Gastrocnemius medialis (tissue), 4 donors: ENCODE measurements around the gene POFUT1. TPM values are rescaled to one million over a fixed set of nuclear protein-coding genes. Genes with fewer than 3 reads are reported as not detected.

Experiments
- ATAC-seq, 2 donors: fragments of 150-250 bp; one replicate each; pipeline ENCODE4 v1.9.1; 2016
- DNase-seq, 2 donors: peaks; one replicate each; pipeline ENCODE4 v3.0.0-alpha.2; 2019
- H3K27ac ChIP-seq, 4 donors: fragments of 200-600 bp; sonication (generic); 1 replicate in 1 of 4; 2 replicates in 3 of 4; pipeline ENCODE4 v1.5.1; 2016 to 2018; ENCODE audit warnings: mild to moderate bottlenecking in 2 of 4, moderate library complexity in 1 of 4
- H3K27me3 ChIP-seq, 3 donors: fragments of 200-600 bp; sonication (generic) in 2 of 3; 1 replicate in 1 of 3; 2 replicates in 2 of 3; pipeline versions ENCODE4 v1.5.1 to v1.6.0; 2016 to 2019; ENCODE audit warnings: mild to moderate bottlenecking in 1 of 3, moderate library complexity in 1 of 3
- H3K36me3 ChIP-seq, 2 donors: fragments of 200-600 bp; sonication (generic) in 1 of 2; one replicate each; pipeline ENCODE4 v1.5.1; 2017 to 2018
- H3K4me1 ChIP-seq, 2 donors: fragments of 200-600 bp; sonication (generic) in 1 of 2; one replicate each; pipeline ENCODE4 v1.5.1; 2016 to 2017; ENCODE audit warnings: mild to moderate bottlenecking in 2 of 2
- H3K4me3 ChIP-seq, 4 donors: fragments of 200-600 bp; sonication (generic) in 3 of 4; 1 replicate in 1 of 4; 2 replicates in 3 of 4; pipeline ENCODE4 v1.5.1; 2016 to 2019; ENCODE audit warnings: mild to moderate bottlenecking in 2 of 4
- H3K9me3 ChIP-seq, 3 donors: fragments of 200-600 bp; sonication (generic) in 2 of 3; 1 replicate in 1 of 3; 2 replicates in 2 of 3; pipeline ENCODE4 v1.5.1; 2016 to 2019
- CTCF ChIP-seq, 5 experiments: fragments of 450-650 bp in 3 of 5; fragments of 200-600 bp in 2 of 5; sonication (generic) in 2 of 5; IDR thresholded peaks in 4 of 5; conservative IDR thresholded peaks in 1 of 5; 1 replicate in 4 of 5; 2 replicates in 1 of 5; pipeline ENCODE4 v1.5.1; 2016 to 2019; ENCODE audit warnings: antibody characterized with exemption in 5 of 5, mild to moderate bottlenecking in 3 of 5, moderate library complexity in 3 of 5
- POLR2A ChIP-seq, 2 donors: fragments of 450-650 bp; IDR thresholded peaks; one replicate each; pipeline ENCODE4 v1.6.1; 2017; ENCODE audit warnings: antibody characterized with exemption in 2 of 2, mild to moderate bottlenecking in 2 of 2, moderate library complexity in 2 of 2
- in situ Hi-C, 4 donors: fragments of 200-750 bp; cut with MboI; loops; one replicate each; pipeline versions ENCODE4 v1.15.0 to v1.8.0; 2017; ENCODE audit warnings: low sequenced_read_pairs in 4 of 4
- intact Hi-C: fragments of 100-400 bp; cut with DNase I; formaldehyde crosslinking; loops from one replicate; pipeline ENCODE4 v1.15.1; 2023; ENCODE audit warnings: low total_unique reads
- total RNA-seq, 4 donors: library from RNA; depleted of rRNA; stranded (reverse); fragments of >200 nt; gene quantifications; one replicate each; pipeline versions ENCODE4 v1.1.0 to v1.2.3, GENCODE V29; 2016

The POFUT1 gene
- total RNA-seq, 4 donors from 2014 or later, result 15.3 to 20.7 (median 18.4) TPM

- TF ChIP-seq POLR2A (IDR thresholded peaks at IDR 0.05), result no peak
- no peak for TF ChIP-seq CTCF (IDR thresholded peaks at IDR 0.05 in 4 of 5, conservative IDR thresholded peaks at IDR 0.05 in 1 of 5)
- Histone ChIP-seq H3K27ac (peak overlapping the region; percentile 89 to 97 (median 94)), H3K36me3 (no peaks in the 10 kb centered on the region), H3K9me3 (no peaks in the 10 kb centered on the region), H3K27me3 (no peaks in the 10 kb centered on the region), H3K4me3 (peak overlapping the region; percentile 76 to 97 (median 96)), H3K4me1 (peaks cover 41 to 62% of the 10 kb centered on the region in 2 donors)
- ATAC-seq, result no peak
- DNase-seq, result no peak
- in situ Hi-C loops, result loop anchor here in 1 of 4 donors (10.0 kb wide), 1 partner anchor 94 kb away; no protein-coding TSS in a partner anchor
- intact Hi-C loops, result loop anchor here (5.0 to 10.0 kb wide), 3 partner anchors 51 to 694 kb away; partner anchors contain the start of genes HM13 and KIF3B
Observed at GRCh38 chr20:32208499-32209154, 947 bp downstream of the POFUT1 start.

GRCh38 chr20:32209850-32210605, 2.3 kb downstream of the POFUT1 start:
- TF ChIP-seq CTCF (IDR thresholded peaks at IDR 0.05 in 4 of 5, conservative IDR thresholded peaks at IDR 0.05 in 1 of 5), result no peak
- TF ChIP-seq POLR2A (IDR thresholded peaks at IDR 0.05), result no peak
- Histone ChIP-seq H3K27ac (peak overlapping the region; percentile 89 to 97 (median 94)), H3K27me3 (no peaks in the 10 kb centered on the region), H3K9me3 (no peaks in the 10 kb centered on the region), H3K36me3 (peaks cover 0 to 2% of the 10 kb centered on the region in 2 donors), H3K4me1 (peaks cover 27 to 48% of the 10 kb centered on the region in 2 donors), H3K4me3 (no peak overlapping the region)
- in situ Hi-C loops, result loop anchor here in 1 of 4 donors (10.0 kb wide), 1 partner anchor 95 kb away; no protein-coding TSS in a partner anchor
- no peak for ATAC-seq
- intact Hi-C loops, result loop anchor here (5.0 to 10.0 kb wide), 3 partner anchors 53 to 695 kb away; partner anchors contain the start of genes HM13 and KIF3B
- no peak for DNase-seq

- intact Hi-C loops, result no loop called here
- no peaks in the 10 kb centered on the region for H3K9me3 ChIP-seq
- H3K36me3 ChIP-seq, result peaks cover 0 to 40% of the 10 kb centered on the region in 2 donors
- no peaks in the 10 kb centered on the region for H3K27me3 ChIP-seq
- no peak for DNase-seq
- TF ChIP-seq POLR2A (IDR thresholded peaks at IDR 0.05) (no peak), CTCF (IDR thresholded peaks at IDR 0.05 in 4 of 5, conservative IDR thresholded peaks at IDR 0.05 in 1 of 5) (no peak)
- in situ Hi-C loops, result no loop called here
- peaks cover 2 to 20% of the 10 kb centered on the region in 2 donors for H3K4me1 ChIP-seq
- H3K4me3 ChIP-seq, result no peak overlapping the region
- no peak overlapping the region for H3K27ac ChIP-seq
- no peak for ATAC-seq
Observed at GRCh38 chr20:32213870-32214269, 6.2 kb downstream of the POFUT1 start.

DNA sequence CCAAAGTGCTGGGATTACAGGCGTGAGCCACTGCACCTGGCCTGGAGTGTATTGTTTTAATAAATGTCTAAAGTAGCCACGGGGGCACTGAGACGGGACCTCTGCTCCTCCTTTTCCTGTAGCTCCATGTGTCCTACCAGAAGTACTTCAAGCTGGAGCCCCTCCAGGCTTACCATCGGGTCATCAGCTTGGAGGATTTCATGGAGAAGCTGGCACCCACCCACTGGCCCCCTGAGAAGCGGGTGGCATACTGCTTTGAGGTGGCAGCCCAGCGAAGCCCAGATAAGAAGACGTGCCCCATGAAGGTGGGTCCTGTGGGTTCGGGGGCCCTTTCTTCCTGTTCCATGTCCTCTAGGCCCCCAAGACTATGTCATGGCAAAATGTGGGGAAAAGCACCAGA, 7.5 kb downstream of the POFUT1 start:
- ATAC-seq (no peak), DNase-seq (no peak)
- Histone ChIP-seq H3K4me1 (peaks cover 0 to 15% of the 10 kb centered on the region in 2 donors), H3K27ac (no peak overlapping the region), H3K27me3 (no peaks in the 10 kb centered on the region), H3K36me3 (peaks cover 0 to 51% of the 10 kb centered on the region in 2 donors), H3K9me3 (no peaks in the 10 kb centered on the region), H3K4me3 (no peak overlapping the region)
- intact Hi-C loops, result no loop called here
- no peak for TF ChIP-seq CTCF (IDR thresholded peaks at IDR 0.05 in 4 of 5, conservative IDR thresholded peaks at IDR 0.05 in 1 of 5)
- in situ Hi-C loops, result no loop called here
